ENCODE data around the gene NKRF.

NKRF gene

DNA sequence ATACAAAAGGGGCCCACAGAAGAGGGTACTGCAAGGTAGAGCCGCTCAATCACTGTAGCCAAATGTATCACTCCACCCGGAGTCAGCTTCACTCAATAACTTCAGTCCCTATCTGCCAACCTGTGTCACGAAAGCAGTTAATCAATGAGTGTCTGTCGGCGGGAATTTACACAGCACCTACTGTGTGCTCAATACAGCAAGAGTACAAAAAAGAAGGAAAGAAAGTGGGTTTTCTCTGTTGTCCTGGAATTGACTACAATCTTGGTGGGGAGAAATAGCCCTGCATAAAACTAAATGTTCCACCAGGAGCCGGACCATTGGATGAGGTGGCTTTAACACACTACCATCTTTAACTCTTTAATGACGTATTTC lies 780 bp upstream of the NKRF start:
- DNase-seq = no peak

DNA sequence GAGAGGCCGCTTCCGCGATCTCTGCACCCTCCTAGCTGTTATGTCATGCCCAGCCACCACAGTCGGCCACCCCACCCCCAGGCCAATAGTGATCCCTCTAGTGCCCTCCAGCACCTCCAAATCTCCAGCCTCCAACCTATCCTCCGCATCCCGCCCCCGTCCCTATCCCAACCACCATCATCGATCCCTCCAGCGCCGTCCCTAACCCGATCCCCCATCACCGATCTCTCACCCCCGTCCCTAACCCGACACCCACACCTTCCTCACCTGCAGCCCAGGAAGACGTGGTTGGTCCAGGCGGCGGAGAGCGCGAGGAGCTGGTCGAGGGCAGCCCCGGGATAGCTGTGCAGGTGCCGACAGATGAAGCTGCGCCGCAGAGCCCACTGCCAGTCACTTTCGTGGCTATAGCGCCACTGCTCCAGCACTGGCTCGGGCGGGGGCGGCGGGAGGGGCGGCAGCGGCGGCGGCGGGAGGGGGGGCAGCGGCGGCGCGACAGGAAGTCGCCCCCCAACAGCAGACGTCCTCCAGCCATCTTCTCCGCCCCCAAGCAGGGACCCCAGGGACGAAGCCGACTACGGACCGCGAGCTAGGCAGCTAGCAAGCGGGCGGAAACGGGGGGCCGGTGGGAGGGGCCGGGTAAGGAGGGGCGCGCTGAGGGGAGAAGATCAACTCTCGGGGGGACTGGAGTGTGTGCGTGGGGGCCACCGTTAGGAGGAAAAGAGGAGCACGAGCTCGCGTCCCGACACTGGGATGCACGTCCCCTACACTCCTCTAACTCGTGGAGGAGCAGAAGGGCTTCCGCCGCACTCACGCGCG lies 552 bp downstream of the NKRF start:
- DNase-seq = peak; percentile 8 to 47 (median 22)

DNA sequence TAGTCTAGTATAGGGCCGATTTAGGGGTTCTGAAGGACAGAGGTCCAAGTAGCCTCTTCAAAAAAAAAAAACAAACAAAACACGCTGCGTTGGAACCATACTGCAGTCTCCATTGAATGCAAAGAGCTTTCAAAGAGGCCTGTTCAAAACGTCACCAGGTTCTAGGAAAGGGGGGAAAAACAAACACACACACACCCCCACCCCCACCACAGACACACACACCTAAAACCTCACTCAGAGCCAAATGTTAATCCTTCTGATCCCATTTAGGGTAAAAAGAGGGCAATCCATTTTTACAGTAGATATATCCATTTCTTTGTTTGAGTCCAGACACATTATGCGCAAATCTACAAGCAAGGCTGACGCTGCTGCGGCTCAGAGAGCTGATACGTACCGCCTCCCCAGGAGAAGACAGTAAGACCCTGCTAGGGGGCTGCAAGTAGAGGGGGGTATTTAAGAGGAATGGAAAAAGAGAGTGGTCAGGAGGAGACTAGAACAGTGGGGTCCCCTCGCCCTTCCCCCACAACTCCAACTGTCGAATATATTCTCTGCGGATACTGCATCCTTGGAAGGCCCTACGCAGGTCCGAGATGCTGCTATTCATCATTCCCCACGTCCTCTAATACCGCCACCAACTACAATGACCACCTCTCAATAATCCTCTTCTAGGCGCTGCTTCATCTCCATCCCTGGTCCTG lies 1.3 kb downstream of the NKRF start:
- no peak for DNase-seq

DNA sequence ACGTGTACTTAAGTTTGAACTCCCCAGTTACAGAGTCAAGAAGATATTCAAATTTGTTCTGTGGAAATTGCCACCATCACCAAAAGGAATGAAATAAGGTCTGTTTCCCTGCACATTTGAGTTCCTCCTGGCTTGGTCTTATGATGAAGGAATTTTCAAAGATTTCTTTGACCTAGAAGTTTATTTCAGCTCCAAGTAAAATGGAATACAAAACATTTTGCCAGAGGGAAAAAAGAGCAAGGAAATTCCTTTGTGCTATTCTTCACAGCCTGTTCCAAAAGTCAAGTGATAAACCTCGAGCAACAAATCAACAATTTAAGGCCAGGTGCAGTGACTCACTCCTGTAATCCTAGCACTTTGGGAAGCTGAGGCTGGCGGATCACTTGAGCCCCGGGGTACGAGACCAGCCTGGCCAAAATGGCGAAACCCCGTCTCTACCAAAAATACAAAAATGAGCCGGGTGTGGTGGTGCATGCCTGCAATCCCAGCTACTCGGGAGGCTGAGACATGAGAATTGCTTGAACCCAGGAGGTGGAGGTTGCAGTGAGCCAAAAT lies 3.4 kb downstream of the NKRF start:
- no peak for DNase-seq

DNA sequence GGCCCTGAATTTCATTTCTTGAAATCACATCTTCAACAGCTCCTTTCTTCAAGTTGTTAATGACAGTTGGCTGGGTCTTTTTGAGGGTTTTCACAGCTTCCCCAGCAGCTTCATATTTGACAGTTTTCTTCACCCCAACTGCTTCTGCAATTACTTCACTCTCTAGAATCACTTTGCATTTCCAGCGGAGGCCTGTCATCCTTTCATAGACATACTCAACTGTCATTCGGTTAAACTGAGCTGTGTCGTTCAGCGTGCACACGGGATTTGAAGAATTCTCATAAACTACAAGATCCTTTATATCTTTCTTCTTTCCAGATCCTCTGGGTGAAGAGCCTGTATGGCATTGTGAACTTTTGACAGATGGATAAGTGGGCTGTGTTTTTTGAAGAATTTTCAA lies 16.4 kb downstream of the NKRF start:
- no peak for DNase-seq

DNA sequence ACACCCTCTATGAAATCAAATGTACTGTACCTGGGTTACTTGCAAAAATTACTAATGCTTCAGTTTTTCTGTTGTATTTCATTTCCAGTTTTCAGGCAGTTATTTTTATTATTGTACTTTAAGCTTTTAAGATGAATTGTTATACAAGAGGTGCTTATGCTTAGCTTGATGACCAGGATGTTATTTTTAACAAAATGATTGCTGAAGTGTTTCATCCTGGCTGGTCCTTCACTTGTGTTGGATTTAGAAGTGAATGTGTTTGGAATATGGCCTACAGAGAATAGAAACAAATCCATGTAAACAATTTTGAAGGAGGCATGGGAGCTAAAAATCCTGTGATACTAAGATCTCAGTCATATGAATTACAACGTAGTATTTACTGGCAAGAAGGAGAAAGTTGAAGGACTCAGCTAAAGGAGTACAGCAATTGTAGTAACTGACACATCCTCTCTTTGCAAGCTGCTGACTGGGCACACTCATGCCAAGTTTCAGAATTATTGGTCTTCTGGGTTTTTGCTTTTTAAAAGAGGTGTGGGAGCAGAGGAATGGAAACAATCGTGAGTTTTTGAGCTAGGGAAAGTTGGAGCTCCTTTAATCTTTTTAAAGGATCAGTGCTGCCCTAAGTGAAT lies 22.7 kb downstream of the NKRF start:
- DNase-seq = no peak

DNA sequence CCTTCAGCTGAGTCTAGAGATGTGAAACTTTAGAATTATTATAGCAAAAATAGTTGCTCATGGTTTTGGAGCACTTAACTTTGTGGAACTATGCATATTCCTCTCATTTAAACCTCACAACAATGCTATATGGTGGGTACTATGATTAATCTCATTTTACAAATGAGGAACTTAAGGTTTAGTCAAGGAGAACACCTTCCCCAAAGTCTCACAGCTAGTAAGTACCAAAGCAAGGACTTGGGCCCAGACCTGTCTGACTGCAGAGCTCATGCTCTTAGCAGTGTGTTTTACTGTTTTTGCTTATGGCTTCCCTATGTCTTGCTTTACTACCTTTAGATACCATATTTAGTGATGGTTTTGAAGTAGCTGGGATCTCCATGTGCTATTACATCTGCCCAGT lies 26.8 kb downstream of the NKRF start:
- DNase-seq = no peak

DNA sequence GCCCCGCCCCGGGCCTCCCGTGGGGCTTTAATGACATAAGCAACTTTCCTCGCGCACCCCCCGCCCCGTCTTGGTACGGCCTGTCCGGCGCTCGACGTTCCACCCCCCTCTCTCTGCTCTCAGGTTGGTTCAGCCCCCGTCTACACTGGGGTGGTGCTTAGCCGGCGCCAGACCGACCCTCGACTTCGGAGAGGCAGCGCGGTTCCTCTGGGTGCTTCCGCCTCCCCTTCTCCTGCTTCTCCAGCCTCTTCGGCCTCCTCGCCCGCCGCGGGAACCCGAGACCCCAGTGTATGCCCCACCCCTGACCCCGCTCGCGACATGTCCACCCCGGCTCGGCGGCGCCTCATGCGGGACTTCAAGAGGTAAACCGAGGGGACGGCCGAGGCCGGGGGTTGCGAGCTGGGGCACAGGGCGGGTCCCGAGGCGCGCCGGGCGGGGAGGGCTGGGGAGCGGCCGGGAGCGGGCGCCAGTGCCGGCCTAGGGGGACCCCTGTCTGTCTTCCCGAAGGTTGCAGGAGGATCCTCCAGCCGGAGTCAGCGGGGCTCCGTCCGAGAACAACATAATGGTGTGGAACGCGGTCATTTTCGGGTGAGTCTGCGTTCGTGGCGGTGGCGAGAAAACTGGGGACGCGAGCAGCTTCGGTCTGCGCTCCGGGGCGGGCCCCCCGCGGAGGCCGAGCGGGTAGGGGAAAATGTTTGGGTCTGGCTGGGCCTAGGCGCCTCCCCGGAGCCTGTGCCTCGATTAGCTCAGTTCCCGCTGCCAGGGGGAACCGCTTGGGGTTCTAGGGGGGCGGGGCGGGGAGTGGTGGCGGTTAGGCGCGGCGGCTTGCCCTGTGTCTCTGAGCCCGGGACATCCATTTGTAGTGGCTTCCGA lies 31.6 kb downstream of the NKRF start, which contains the start of gene UBE2A:
Gene UBE2A (plus strand): TSS at position 170 of the 873 bp plus-strand sequence. CDS start 149 bp downstream, at position 319.
- DNase-seq = peak; percentile 53 to 86 (median 72)

DNA sequence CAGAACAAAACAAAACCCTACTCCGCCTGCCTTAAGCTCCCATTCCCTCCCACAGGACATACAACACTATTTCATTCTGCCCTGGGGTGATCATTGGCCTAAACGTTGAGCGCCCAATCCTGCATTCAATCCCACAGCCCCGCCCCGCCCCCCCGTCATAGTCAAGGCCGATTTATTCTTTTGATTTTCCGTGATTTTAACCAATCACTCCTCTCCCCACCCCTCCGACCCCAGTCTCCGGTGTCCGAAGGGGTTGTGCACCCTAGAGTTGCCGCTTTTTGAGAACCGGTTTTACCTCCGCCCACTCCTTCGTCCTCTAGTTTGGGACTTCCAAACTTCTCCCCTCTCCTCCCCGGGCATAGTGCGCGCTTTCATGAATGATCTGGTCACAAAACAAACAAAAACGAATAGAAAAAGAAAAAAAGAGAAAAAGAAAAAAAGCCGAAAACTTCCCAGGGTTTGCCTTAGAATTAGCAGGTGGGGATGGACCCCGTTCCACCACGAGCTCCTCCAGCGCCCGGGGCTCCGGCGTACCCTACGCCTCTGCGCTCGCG lies 32.3 kb downstream of the NKRF start:
- DNase-seq = no peak

DNA sequence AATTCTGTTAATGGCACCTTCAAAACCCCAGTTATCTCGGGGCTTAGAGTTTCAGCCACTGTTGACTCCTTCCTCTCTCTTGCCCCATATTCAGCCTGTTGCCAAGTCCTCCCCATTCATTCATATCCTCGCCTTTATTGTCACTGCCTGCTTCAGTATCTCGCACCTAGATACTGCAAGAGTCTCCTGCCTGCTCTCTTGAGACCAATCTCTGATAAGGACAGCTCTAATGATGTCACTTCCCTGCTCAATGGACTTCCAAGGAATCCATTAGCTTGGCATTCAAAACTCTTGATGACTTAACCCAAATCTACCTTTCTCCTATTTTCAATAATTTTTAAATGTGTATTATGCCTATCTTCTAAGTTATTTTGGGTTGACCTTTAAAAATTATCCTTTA lies 33.0 kb downstream of the NKRF start:
- DNase-seq = no peak

DNA sequence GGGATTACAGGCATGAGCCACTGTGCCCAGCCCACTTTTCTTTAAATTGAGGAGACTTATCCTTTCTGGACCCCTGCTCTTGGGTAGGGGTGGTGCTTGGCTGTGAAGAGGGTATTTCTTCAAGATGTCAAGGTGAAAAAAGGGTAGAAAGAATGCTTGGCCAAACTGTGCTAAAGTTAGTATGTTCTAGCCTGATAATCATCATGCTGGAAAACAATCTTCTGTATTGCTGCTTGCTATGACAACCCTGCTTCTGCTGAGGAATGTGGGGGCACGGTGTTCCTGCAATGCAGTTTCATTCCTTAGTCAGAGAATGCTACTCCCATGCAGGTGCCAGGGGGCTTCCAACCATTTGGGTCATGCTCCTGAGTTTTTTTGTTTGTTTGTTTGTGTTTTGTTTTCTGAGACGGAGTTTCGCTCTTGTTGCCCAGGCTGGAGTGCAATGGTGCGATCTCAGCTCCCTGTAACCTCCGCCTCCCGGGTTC lies 35.8 kb downstream of the NKRF start:
- DNase-seq = no peak

DNA sequence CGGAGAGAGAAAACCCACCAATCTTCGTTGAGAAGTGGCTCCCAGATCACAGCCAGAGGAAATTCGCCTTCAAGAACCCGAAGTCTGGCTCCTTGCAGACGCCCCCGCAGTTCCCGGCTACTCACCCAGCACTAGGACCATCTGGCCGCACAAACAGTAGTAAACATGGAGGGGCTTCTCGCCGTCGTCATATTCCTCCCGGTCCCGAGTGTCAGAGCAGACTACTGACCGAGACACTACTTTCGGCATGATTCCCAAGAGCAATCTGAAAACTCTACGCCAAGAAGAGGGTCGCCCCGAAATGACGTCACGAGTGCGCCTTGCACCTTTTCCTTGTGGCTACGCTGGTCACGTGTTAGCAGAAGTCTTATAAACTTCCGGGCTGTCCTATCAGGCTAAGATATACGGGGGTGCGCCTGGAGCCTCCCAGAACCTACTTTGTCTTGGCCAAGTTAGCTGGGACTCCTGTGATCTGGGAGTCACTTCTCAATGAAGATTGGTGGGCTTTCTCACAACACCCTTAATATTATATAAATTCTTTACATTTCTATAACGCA lies 41.0 kb downstream of the NKRF start, which contains the start of gene STEEP1:
Gene STEEP1 (minus strand): TSS at position 303 of the 557 bp plus-strand sequence. CDS start 54 bp downstream, at position 249.
- DNase-seq = peak; percentile 36 to 65 (median 53)

DNA sequence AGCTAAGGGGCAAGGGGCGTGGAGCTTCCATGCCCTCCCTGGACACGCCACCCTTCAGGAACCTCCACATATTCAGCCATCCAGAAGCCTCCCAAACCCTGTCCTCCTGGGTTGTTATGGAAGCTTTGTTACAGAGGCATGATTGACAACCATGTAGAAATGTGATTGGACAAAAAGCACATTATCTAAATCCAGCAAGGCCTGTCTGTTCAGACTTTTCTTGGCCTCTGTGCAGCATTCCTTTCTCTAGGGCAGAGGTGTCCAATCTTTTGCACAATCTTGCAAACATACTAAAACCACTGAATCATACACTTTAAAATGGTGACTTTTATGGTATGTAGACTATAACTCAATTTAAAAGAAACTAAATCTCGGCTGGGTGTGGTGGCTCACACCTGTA lies 53.7 kb downstream of the NKRF start:
- no peak for DNase-seq

DNA sequence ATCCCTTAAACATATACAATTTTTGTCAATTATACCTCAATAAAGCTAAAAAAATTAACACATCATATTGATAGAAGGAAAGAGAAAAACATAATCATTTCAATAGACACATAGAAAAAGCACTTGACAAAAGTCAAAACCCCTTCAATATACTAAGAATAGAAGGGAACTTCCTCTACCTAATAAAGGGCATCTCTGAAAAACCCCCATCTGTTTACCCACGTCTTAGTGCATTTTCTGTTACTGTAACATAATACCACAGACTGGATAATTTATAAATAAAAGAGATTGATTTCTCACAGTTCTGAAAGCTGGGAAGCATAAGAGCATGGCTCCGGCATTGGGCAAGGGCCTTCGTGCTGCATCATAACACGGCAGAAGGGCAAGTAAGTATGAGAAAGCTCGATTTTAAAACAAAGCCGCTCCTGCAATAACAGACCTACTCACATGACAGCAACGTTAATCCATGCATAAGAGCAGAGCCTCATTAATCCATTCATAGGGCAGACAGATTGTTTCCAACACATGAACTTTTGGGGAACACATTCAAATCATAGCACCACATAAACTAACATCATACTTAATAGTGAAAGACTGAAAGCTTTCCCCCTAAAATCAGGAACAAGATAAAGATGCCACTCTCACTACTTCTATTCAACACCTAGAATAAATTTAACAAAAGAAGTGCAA lies 56.8 kb downstream of the NKRF start:
- no peak for DNase-seq

DNA sequence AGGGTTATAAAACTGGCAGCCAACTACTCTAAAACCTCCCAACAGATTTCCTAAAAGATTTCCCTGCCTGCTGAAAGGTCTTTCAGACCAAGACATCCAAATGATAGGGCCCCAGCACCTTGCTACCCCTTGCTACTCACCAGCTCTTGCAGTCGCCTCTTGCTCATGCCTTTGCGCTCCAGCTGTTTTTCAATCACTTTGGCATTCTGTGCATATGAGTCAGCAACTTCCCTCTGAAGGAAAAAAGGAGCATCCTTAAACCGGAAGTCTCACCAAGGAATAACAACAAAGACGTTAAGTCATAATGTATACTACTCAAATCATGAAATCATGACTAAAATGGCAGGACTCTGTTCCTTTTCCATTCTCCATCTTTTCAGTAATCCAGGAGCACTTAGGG lies 65.0 kb downstream of the NKRF start:
- DNase-seq = no peak

DNA sequence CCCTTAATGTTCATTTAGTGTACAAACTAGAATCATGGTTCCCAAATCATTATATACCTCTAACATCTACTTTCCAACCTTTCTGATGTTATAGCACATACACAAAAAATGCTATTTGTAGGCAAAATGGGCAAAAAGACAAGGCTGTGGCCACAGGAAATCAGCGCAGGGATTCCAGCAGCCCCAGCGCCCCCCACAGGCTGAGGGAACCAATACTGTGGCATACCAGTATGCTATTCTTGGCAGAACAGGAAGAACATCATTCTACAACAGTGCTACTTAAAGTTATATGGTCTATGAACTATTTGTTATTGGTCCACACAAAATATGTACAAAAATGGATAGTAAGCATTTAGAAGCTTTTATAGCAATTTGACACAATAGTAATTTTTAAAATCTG lies 66.4 kb downstream of the NKRF start:
- no peak for DNase-seq

All from activated naive CD4-positive, alpha-beta T cell (primary cell).